Endothelial cell of umbilical vein (primary cell): ENCODE results near the gene SPANXN4. TPM values are rescaled to one million over a fixed set of nuclear protein-coding genes. Genes with fewer than 3 reads are reported as not detected.

Experiments
- BruUV-seq: library from RNA; stranded (reverse); fragments of 400-500 nt; replicated peaks from 2 replicates; lab custom pipeline; 2021; lab: Mats Ljungman, UMichigan
- CTCF ChIA-PET: fragments of 300-600, 350-600 bp; sonication (Branson Sonifier 250); formaldehyde crosslinking; loops from one replicate; lab custom pipeline; 2021; ENCODE audit warnings: antibody characterized with exemption, inconsistent platforms; lab: Charles Lee
- POLR2A ChIA-PET: fragments of 300-600, 350-600 bp; sonication (Branson Sonifier 250); formaldehyde crosslinking; loops from one replicate; lab custom pipeline; 2021; ENCODE audit warnings: antibody characterized with exemption, inconsistent platforms; lab: Charles Lee
- DNase-seq: peaks from one replicate; pipeline ENCODE4 v3.0.0-alpha.2; 2011; ENCODE audit warnings: low read depth, low spot score
- FAIRE-seq: peaks from 2 replicates; lab custom pipeline; 2011; peaks lifted over from hg19 to GRCh38; lab: Jason Lieb, UNC
- H2AFZ ChIP-seq: 2 replicates; pipeline ENCODE4 v1.6.0; 2012; ENCODE audit warnings: low read depth, low read length, control low read depth, inconsistent platforms
- H3K27ac ChIP-seq: 2 replicates; pipeline ENCODE4 v1.5.1; 2011; ENCODE audit warnings: low read depth, mild to moderate bottlenecking, control low read depth, low read length, moderate library complexity; ENCODE audit not compliant: insufficient read depth
- H3K27me3 ChIP-seq, 2 experiments: 2 replicates each; pipeline versions ENCODE4 v1.6.0 to v1.6.1; 2011; ENCODE audit warnings: low read length in 2 of 2, mixed read lengths in 1 of 2; ENCODE audit not compliant: control insufficient read depth in 2 of 2, insufficient read depth in 2 of 2
- H3K36me3 ChIP-seq, 2 experiments: 2 replicates in 1 of 2; 3 replicates in 1 of 2; pipeline ENCODE4 v1.5.1; 2011; ENCODE audit warnings: low read length in 2 of 2, mild to moderate bottlenecking in 1 of 2, moderate library complexity in 1 of 2; ENCODE audit not compliant: control insufficient read depth in 2 of 2, insufficient read depth in 2 of 2; ENCODE audit errors: extremely low read depth in 1 of 2
- H3K4me1 ChIP-seq: 3 replicates; pipeline ENCODE4 v1.5.1; 2011; ENCODE audit warnings: mild to moderate bottlenecking, low read length; ENCODE audit not compliant: control insufficient read depth, insufficient read depth; ENCODE audit errors: extremely low read depth
- H3K4me2 ChIP-seq: 2 replicates; pipeline ENCODE4 v1.6.1; 2011; ENCODE audit warnings: low read length, control low read depth, mixed read lengths; ENCODE audit not compliant: insufficient read depth
- H3K4me3 ChIP-seq, 3 experiments: fragments of 200-600 bp in 1 of 3; sonication (generic), shearing (Covaris generic) in 1 of 3; replicated peaks in 1 of 3; 2 replicates each; pipeline ENCODE4 v1.5.1; 2011 to 2016; ENCODE audit warnings: control low read depth in 3 of 3, low read length in 3 of 3, mild to moderate bottlenecking in 2 of 3, inconsistent platforms in 1 of 3, low read depth in 1 of 3, moderate library complexity in 1 of 3; ENCODE audit not compliant: insufficient read depth in 1 of 3
- H3K79me2 ChIP-seq: 2 replicates; pipeline ENCODE4 v1.6.0; 2012; ENCODE audit warnings: low read length, inconsistent platforms; ENCODE audit not compliant: control insufficient read depth, insufficient read depth
- H3K9ac ChIP-seq: replicated peaks from 2 replicates; pipeline ENCODE3; 2011; ENCODE audit warnings: low read length, control low read depth; ENCODE audit not compliant: insufficient read depth; ENCODE audit errors: extremely low read depth
- H3K9me1 ChIP-seq: replicated peaks from 3 replicates; pipeline ENCODE4 v1.6.0; 2011; ENCODE audit warnings: mild to moderate bottlenecking, low read length; ENCODE audit not compliant: control insufficient read depth, insufficient read depth; ENCODE audit errors: extremely low read depth
- H3K9me3 ChIP-seq: replicated peaks from 2 replicates; pipeline ENCODE4 v1.5.1; 2012; ENCODE audit warnings: low read length, inconsistent platforms; ENCODE audit not compliant: control insufficient read depth, insufficient read depth
- H4K20me1 ChIP-seq: replicated peaks from 2 replicates; pipeline ENCODE3; 2011; ENCODE audit warnings: mild to moderate bottlenecking, low read length; ENCODE audit not compliant: control insufficient read depth, insufficient read depth; ENCODE audit errors: extremely low read depth
- EZH2 ChIP-seq: IDR thresholded peaks from 2 replicates; pipeline ENCODE4 v1.6.1; 2012; ENCODE audit warnings: borderline replicate concordance, low read depth, mild to moderate bottlenecking, moderate library complexity, low read length, inconsistent platforms; ENCODE audit not compliant: severe bottlenecking
- FOS ChIP-seq: IDR thresholded peaks from 2 replicates; pipeline ENCODE4 v1.6.1; 2011; ENCODE audit warnings: mild to moderate bottlenecking, low read length, moderate library complexity, borderline replicate concordance; ENCODE audit not compliant: insufficient read depth
- GATA2 ChIP-seq: IDR thresholded peaks from 2 replicates; pipeline ENCODE4 v1.7.0; 2011; ENCODE audit warnings: low read depth, mild to moderate bottlenecking, moderate library complexity, mixed read lengths, low read length; ENCODE audit not compliant: insufficient read length, insufficient read depth
- JUN ChIP-seq: IDR thresholded peaks from 2 replicates; pipeline ENCODE4 v1.6.1; 2011; ENCODE audit warnings: borderline replicate concordance, low read depth; ENCODE audit not compliant: insufficient read length, insufficient read depth
- MYC ChIP-seq: IDR thresholded peaks from one replicate; pipeline ENCODE4 v1.6.1; 2011; ENCODE audit warnings: mild to moderate bottlenecking, low read depth, low read length
- POLR2A ChIP-seq: IDR thresholded peaks from 2 replicates; pipeline ENCODE4 v1.6.1; 2012; ENCODE audit warnings: low read depth, mild to moderate bottlenecking, control low read depth, low read length
- POLR2AphosphoS5 ChIP-seq: IDR thresholded peaks from 2 replicates; pipeline ENCODE4 v1.6.1; 2012; ENCODE audit warnings: low read depth, mild to moderate bottlenecking, control low read depth, low read length, moderate library complexity; ENCODE audit not compliant: insufficient read depth
- dilution Hi-C: fragments of 300-500 bp; cut with MboI; formaldehyde crosslinking; loops from one replicate; pipeline ENCODE4 v1.15.0; 2019; ENCODE audit warnings: low sequenced_read_pairs; ENCODE audit not compliant: extremely low pct_ligation_motif_present
- intact Hi-C: fragments of 100-400 bp; cut with micrococcal nuclease; formaldehyde crosslinking; loops from one replicate; pipeline ENCODE4 v1.10.0; 2022
- polyA plus RNA-seq, 4 experiments: library from polyadenylated mRNA; depleted of rRNA in 3 of 4; stranded (reverse) in 3 of 4; unstranded in 1 of 4; fragments of >200 nt; gene quantifications; 2 replicates each; pipeline versions ENCODE4 v1.2.1 to v1.2.3, GENCODE V29; 2011 to 2012; ENCODE audit warnings: missing spikeins in 1 of 4
- total RNA-seq: library from RNA; stranded (reverse); gene quantifications from 2 replicates; pipeline ENCODE4 v1.2.3, GENCODE V29; 2021
- TF ChIP-seq, protein P1 (sequence below), 2 donors: IDR thresholded peaks; 1 replicate in 1 of 2; 2 replicates in 1 of 2; pipeline ENCODE4 v1.5.1; 2011; ENCODE audit warnings: low read length in 2 of 2, mild to moderate bottlenecking in 2 of 2, moderate library complexity in 2 of 2, control low read depth in 1 of 2, inconsistent platforms in 1 of 2, low read depth in 1 of 2; ENCODE audit not compliant: insufficient read depth in 1 of 2; ENCODE audit errors: extremely low read depth in 1 of 2

SPANXN4 gene
- total and polyA plus RNA-seq, 2 donors (not counting 3 experiments of a cell fraction or from before 2014, with no cell fraction given), result not detected

DNA sequence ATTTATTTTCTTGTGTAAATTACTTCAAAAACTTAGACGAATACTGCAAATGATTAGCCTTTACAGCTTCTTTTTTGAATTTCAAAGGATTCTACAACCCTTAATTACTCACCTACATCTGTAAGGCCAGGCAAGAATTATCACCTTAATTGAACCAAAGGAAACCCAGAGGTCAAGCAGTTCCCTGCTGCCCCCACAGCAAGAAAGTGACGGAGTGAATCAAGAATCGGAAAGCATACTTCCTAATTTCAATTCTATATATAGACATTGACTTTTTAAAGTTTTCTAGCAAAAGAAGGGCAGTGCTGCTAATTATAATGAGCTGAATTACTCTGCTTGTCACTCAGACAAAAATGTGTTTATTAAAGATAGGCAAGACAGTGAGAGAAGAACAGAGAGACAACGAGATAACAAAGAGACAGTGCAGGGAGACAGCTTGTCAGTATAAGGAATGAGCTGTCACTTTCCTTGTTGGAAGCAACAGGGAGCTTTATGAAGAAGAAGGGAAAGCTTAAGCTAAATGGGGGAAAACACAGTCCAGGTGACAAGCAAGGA, 47.5 kb upstream of the SPANXN4 start:
- Histone ChIP-seq H3K9me3 (no peaks in the 10 kb centered on the region), H3K9ac (no peak overlapping the region), H3K4me2 (no peak overlapping the region), H3K4me1 (no peaks in the 10 kb centered on the region), H2AFZ (no peak overlapping the region), H4K20me1 (no peaks in the 10 kb centered on the region), H3K79me2 (no peaks in the 10 kb centered on the region), H3K27ac (no peak overlapping the region), H3K9me1 (no peaks in the 10 kb centered on the region), H3K36me3 (no peaks in the 10 kb centered on the region), H3K27me3 (no peaks in the 10 kb centered on the region), H3K4me3 (no peak overlapping the region)
- DNase-seq (no peak), FAIRE-seq (no peak)
- no TSS peak for BruUV-seq
- dilution Hi-C loops, result no loop called here
- intact Hi-C loops, result no loop called here
- no peak for TF ChIP-seq POLR2A
- TF ChIP-seq, protein P1, sequence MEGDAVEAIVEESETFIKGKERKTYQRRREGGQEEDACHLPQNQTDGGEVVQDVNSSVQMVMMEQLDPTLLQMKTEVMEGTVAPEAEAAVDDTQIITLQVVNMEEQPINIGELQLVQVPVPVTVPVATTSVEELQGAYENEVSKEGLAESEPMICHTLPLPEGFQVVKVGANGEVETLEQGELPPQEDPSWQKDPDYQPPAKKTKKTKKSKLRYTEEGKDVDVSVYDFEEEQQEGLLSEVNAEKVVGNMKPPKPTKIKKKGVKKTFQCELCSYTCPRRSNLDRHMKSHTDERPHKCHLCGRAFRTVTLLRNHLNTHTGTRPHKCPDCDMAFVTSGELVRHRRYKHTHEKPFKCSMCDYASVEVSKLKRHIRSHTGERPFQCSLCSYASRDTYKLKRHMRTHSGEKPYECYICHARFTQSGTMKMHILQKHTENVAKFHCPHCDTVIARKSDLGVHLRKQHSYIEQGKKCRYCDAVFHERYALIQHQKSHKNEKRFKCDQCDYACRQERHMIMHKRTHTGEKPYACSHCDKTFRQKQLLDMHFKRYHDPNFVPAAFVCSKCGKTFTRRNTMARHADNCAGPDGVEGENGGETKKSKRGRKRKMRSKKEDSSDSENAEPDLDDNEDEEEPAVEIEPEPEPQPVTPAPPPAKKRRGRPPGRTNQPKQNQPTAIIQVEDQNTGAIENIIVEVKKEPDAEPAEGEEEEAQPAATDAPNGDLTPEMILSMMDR (IDR thresholded peaks at IDR 0.05; ENCODE audit: extremely low read depth in 1 of 2, insufficient read depth in 1 of 2, low read depth in 1 of 2, low read length in 2 of 2), result no peak
- TF ChIP-seq EZH2, result no peak
- TF ChIP-seq JUN, result no peak
- no peak for TF ChIP-seq MYC
- TF ChIP-seq POLR2AphosphoS5, result no peak
- no peak for TF ChIP-seq GATA2
- TF ChIP-seq FOS, result no peak
- CTCF ChIA-PET, result no interaction called here
- POLR2A ChIA-PET, result no interaction called here
